PC-9 (cell line): ENCODE data around the gene FRZB. TPM values are rescaled to one million over a fixed set of nuclear protein-coding genes. Genes with fewer than 3 reads are reported as not detected.

Source experiments
- BruUV-seq: library from RNA; stranded (reverse); fragments of 400-500 nt; replicated peaks from 2 replicates; lab custom pipeline; 2021; lab: Mats Ljungman, UMichigan
- CTCF ChIA-PET: fragments of 300-600 bp; sonication (Branson Sonifier 250); formaldehyde crosslinking; loops from one replicate; lab custom pipeline; 2022; ENCODE audit warnings: antibody characterized with exemption; lab: Charles Lee
- POLR2A ChIA-PET: fragments of 300-600 bp; sonication (Branson Sonifier 250); formaldehyde crosslinking; loops from one replicate; lab custom pipeline; 2022; ENCODE audit warnings: antibody characterized with exemption; ENCODE audit not compliant: unreplicated experiment; lab: Charles Lee
- DNase-seq, 2 experiments: peaks; one replicate each; pipeline versions ENCODE4 v3.0.0 to v3.0.0-alpha.2; 2015 to 2022; ENCODE audit warnings: mixed read lengths in 1 of 2
- H2AFZ ChIP-seq: fragments of 200-600 bp; sonication (generic); 2 replicates; pipeline ENCODE4 v1.8.1; 2017; ENCODE audit warnings: antibody characterized with exemption
- H3F3A ChIP-seq: fragments of 200-600 bp; sonication (generic); 2 replicates; pipeline ENCODE4 v1.8.1; 2017; ENCODE audit warnings: antibody characterized with exemption, mild to moderate bottlenecking, low read depth; ENCODE audit not compliant: insufficient read depth
- H3K27ac ChIP-seq: fragments of 200-600 bp; sonication (generic); 2 replicates; pipeline ENCODE4 v1.6.1; 2016; ENCODE audit warnings: mixed run types
- H3K27me3 ChIP-seq: fragments of 200-600 bp; sonication (generic); 2 replicates; pipeline ENCODE4 v1.6.1; 2016; ENCODE audit warnings: low read depth, mixed run types; ENCODE audit not compliant: insufficient read depth
- H3K36me3 ChIP-seq: fragments of 200-600 bp; sonication (generic); 2 replicates; pipeline ENCODE4 v1.6.1; 2016; ENCODE audit warnings: low read depth, mixed run types
- H3K4me1 ChIP-seq: fragments of 200-600 bp; sonication (generic); replicated peaks from 2 replicates; pipeline ENCODE4 v1.6.1; 2016; ENCODE audit warnings: mixed run types; ENCODE audit not compliant: insufficient read depth
- H3K4me2 ChIP-seq: fragments of 200-600 bp; sonication (generic); 2 replicates; pipeline ENCODE4 v1.6.1; 2017; ENCODE audit warnings: mixed run types
- H3K4me3 ChIP-seq: fragments of 200-600 bp; sonication (generic); 2 replicates; pipeline ENCODE4 v1.6.1; 2016; ENCODE audit warnings: mixed run types
- H3K79me2 ChIP-seq: fragments of 200-600 bp; sonication (generic); 2 replicates; pipeline ENCODE4 v1.6.1; 2017; ENCODE audit warnings: low read depth, mixed run types
- H3K9me2 ChIP-seq: fragments of 200-600 bp; sonication (generic); 2 replicates; pipeline ENCODE4 v1.8.1; 2017; ENCODE audit warnings: mild to moderate bottlenecking; ENCODE audit not compliant: insufficient read depth
- H3K9me3 ChIP-seq: fragments of 200-600 bp; sonication (generic); 2 replicates; pipeline ENCODE4 v1.8.1; 2016; ENCODE audit warnings: low read depth; ENCODE audit not compliant: insufficient read depth
- H4K20me1 ChIP-seq: fragments of 200-600 bp; sonication (generic); 2 replicates; pipeline ENCODE4 v1.8.1; 2017; ENCODE audit not compliant: insufficient read depth
- EZH2 ChIP-seq: fragments of 200-600 bp; sonication (generic); IDR thresholded peaks from 2 replicates; pipeline ENCODE4 v1.8.0; 2017; ENCODE audit warnings: antibody characterized with exemption, low read depth
- intact Hi-C: fragments of 100-400 bp; cut with micrococcal nuclease; formaldehyde crosslinking; loops from one replicate; pipeline ENCODE4 v1.10.0; 2022; ENCODE audit not compliant: unreplicated experiment
- total RNA-seq: library from RNA; stranded (reverse); gene quantifications from 2 replicates; pipeline ENCODE4 v1.2.3, GENCODE V29; 2021
- TF ChIP-seq, protein P1 (sequence below): fragments of 200-600 bp; sonication (generic); conservative IDR thresholded peaks from 2 replicates; pipeline ENCODE4 v1.6.1; 2017; ENCODE audit warnings: mixed run types, antibody characterized with exemption, mild to moderate bottlenecking, moderate library complexity

FRZB gene
- total RNA-seq, 1 experiment from 2014 or later = 0.15 TPM

DNA sequence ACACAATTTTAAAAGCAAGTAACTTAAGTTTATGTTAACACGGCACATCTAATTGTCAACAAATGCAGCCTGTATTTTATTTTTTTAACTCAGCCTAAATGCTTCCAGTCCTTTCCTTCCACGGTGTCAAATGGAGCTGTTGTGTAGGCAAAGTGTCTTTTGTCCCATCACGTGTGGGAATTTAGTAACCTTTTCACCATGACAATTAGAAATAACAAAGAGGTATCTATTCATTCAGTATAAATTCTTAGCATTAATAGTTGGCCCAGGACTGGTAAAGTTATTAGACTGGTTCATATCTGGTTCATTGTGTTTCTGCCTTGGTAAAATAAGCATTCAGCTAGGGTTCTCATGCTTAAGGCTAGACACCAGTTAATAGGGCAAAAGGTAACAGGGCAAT is 47.9 kb downstream of the FRZB start:
- no peak overlapping the region for H3K27ac ChIP-seq
- DNase-seq = no peak
- H3K9me3 ChIP-seq = no peaks in the 10 kb centered on the region
- H3K9me2 ChIP-seq = no peaks in the 10 kb centered on the region
- H3K4me2 ChIP-seq = no peak overlapping the region
- H3F3A ChIP-seq = no peaks in the 10 kb centered on the region
- ChIA-PET POLR2A (no interaction called here), CTCF (no interaction called here)
- H2AFZ ChIP-seq = peak overlapping the region; percentile 23; the same call in 1 of the 2 replicates
- no peak overlapping the region for H3K4me3 ChIP-seq
- no peaks in the 10 kb centered on the region for H3K36me3 ChIP-seq
- no TSS peak for BruUV-seq
- H3K4me1 ChIP-seq = no peaks in the 10 kb centered on the region
- no peaks in the 10 kb centered on the region for H3K27me3 ChIP-seq
- H3K79me2 ChIP-seq = no peaks in the 10 kb centered on the region
- no peaks in the 10 kb centered on the region for H4K20me1 ChIP-seq
- intact Hi-C loops = no loop called here
- no peak for TF ChIP-seq EZH2
- TF ChIP-seq, protein P1, sequence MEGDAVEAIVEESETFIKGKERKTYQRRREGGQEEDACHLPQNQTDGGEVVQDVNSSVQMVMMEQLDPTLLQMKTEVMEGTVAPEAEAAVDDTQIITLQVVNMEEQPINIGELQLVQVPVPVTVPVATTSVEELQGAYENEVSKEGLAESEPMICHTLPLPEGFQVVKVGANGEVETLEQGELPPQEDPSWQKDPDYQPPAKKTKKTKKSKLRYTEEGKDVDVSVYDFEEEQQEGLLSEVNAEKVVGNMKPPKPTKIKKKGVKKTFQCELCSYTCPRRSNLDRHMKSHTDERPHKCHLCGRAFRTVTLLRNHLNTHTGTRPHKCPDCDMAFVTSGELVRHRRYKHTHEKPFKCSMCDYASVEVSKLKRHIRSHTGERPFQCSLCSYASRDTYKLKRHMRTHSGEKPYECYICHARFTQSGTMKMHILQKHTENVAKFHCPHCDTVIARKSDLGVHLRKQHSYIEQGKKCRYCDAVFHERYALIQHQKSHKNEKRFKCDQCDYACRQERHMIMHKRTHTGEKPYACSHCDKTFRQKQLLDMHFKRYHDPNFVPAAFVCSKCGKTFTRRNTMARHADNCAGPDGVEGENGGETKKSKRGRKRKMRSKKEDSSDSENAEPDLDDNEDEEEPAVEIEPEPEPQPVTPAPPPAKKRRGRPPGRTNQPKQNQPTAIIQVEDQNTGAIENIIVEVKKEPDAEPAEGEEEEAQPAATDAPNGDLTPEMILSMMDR = no peak

DNA sequence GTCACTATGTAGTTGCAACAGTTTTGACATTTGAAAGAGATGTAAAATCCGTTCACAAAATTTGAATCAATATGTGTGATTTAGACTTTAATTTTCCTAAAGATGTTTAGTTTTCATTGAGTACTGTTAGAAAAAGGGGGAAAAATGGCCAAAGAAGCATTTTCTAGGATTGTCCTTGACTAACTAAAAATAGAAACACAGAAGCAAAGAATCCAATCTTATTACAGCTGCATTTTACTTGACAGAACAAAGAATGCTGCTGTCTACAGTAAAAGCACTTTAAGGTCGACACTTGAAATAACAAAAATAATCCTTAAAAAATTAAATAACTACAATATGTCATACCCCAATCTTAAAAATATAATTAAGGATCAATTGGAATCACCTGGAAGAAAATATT is 48.9 kb downstream of the FRZB start:
- DNase-seq = no peak
- no peaks in the 10 kb centered on the region for H3F3A ChIP-seq
- ChIA-PET POLR2A (no interaction called here), CTCF (interaction anchor here (0.6 kb wide), 1 partner anchor 1205 kb away, joined by 3 read pairs; no protein-coding TSS in a partner anchor)
- no peaks in the 10 kb centered on the region for H4K20me1 ChIP-seq
- no peak overlapping the region for H3K4me3 ChIP-seq
- intact Hi-C loops = no loop called here
- H3K27ac ChIP-seq = no peak overlapping the region
- H3K36me3 ChIP-seq = no peaks in the 10 kb centered on the region
- H3K4me2 ChIP-seq = no peak overlapping the region
- TF ChIP-seq EZH2 = no peak
- TF ChIP-seq, protein P1 = no peak
- H3K9me3 ChIP-seq = no peaks in the 10 kb centered on the region
- H3K27me3 ChIP-seq = no peaks in the 10 kb centered on the region
- no peaks in the 10 kb centered on the region for H3K9me2 ChIP-seq
- no peak overlapping the region for H2AFZ ChIP-seq
- no peaks in the 10 kb centered on the region for H3K4me1 ChIP-seq
- H3K79me2 ChIP-seq = no peaks in the 10 kb centered on the region
- no TSS peak for BruUV-seq

DNA sequence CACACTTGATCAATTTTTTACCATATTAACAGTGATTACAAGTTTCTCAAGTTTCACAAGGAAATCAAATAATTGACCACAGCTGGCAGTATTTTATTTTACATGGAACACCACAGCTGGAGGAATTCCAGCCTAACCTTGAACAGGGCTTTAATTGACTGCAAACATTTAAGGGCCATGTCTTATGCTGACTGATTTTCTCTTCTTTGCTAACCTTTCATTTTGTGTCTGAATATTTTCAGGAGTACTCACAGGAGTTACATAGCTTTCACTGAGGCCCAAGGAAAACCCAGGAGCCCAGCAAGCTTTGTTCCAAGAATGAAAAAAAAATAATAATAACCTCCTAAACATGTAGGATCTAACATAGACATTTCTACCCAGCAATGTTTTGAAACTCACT is 49.6 kb downstream of the FRZB start:
- intact Hi-C loops = no loop called here
- Histone ChIP-seq H3K9me2 (no peaks in the 10 kb centered on the region), H3K79me2 (no peaks in the 10 kb centered on the region), H3K27me3 (no peaks in the 10 kb centered on the region), H3K9me3 (no peaks in the 10 kb centered on the region), H3K4me2 (no peak overlapping the region), H3K27ac (no peak overlapping the region), H4K20me1 (no peaks in the 10 kb centered on the region), H3K36me3 (no peaks in the 10 kb centered on the region), H3K4me3 (no peak overlapping the region), H3K4me1 (no peaks in the 10 kb centered on the region), H2AFZ (no peak overlapping the region), H3F3A (no peaks in the 10 kb centered on the region)
- DNase-seq = no peak
- TF ChIP-seq EZH2 = no peak
- TF ChIP-seq, protein P1 = no peak
- BruUV-seq = no TSS peak
- CTCF ChIA-PET = interaction anchor here (0.6 kb wide), 1 partner anchor 1204 kb away, joined by 3 read pairs; no protein-coding TSS in a partner anchor
- POLR2A ChIA-PET = no interaction called here
